Umbilical cord (tissue), 2 donors: ENCODE results near the gene SMAD6. TPM values are rescaled to one million over a fixed set of nuclear protein-coding genes. Genes with fewer than 3 reads are reported as not detected.

Source experiments
- DNase-seq: peaks from one replicate; pipeline ENCODE4 v3.0.0-alpha.2; 2015; ENCODE audit warnings: low spot score
- total RNA-seq: library from RNA; depleted of rRNA; stranded (reverse); fragments of >200 nt; gene quantifications from one replicate; pipeline ENCODE4 v1.2.3, GENCODE V29; 2014; ENCODE audit warnings: low replicate concordance; ENCODE audit not compliant: insufficient read depth

Gene SMAD6
- total RNA-seq, 1 donor from 2014 or later = 45.5 TPM

DNA sequence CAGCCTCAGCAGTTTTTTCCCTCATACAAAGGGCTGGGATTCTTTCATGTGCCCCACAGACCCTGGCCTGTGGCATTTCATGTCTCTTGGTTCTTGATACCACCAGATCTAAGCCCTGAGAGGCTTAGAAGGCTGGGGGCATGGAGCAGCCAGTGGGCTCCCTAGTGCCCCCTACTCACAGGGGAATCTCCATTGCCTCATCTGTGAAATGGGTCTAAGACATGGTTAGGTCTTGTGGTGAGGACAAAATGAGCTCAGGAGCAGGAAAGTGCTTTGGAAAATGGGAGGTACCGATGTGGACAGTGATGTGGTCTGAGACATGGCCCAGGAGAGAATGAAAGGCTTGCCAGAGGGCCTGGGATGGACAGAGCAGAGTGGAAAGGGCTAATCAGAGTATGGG, 94.3 kb downstream of the SMAD6 start:
- DNase-seq = no peak

DNA sequence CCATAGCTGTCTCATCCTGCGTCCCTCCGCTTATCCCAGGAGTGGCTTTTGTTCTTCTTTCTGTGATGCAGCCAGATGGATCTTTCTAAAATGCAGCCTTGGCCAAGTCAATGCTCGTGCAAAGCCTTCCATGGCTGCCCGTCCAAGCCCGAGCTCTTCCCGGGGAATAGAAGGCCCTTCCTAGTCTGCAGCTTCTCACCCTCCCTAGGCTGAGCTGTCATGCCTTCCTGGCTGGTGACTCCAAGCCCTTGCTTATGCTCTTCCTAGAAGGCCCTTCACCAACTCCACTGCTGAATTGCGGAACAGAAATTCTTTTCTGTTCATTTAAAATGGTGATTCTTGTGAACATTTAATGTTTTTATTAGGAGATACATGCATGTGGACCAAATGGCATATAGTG, 95.9 kb downstream of the SMAD6 start:
- DNase-seq = no peak

- no peak for DNase-seq
These were observed 96.5 kb downstream of the SMAD6 start for GRCh38 chr15:66798426-66799061.

DNA sequence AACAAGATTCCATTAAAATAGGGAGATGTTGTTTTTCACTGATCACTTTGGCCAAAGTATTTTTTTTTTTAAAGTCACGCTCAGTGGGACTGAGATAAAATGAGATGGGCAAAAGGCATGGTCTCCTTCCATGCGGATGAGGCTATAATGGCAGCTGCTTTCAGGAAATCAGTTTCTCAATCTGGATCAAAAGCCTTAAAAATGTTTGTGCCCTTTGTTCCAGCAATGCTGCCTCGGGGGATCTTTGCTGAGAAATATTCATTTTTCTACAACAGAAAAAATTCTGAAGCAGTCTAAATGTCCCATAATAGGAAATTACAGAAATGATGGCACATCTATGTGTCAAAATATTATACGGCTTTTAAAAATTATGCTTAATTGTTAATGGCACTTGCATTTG, 97.2 kb downstream of the SMAD6 start:
- DNase-seq = no peak

GRCh38 chr15:66800584-66801235, 98.7 kb downstream of the SMAD6 start:
- DNase-seq = no peak

DNA sequence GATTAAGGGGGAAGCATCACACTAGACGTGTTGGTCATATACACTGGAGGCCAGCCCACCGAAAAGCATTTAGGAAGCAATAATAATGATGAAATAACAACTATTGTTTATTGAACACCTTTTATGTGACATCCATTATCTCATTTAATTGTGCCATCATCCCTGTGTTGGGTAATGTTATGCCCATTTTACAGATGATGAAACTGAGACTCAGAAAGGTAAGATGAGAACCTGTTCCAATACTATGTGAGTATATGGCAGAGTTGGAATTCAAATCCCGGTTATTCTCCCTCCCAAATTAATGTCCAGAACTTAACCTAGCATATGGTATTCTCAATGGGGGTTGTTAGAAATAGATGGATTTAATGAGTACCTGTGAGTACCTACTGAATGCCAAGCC, 99.2 kb downstream of the SMAD6 start:
- no peak for DNase-seq

DNA sequence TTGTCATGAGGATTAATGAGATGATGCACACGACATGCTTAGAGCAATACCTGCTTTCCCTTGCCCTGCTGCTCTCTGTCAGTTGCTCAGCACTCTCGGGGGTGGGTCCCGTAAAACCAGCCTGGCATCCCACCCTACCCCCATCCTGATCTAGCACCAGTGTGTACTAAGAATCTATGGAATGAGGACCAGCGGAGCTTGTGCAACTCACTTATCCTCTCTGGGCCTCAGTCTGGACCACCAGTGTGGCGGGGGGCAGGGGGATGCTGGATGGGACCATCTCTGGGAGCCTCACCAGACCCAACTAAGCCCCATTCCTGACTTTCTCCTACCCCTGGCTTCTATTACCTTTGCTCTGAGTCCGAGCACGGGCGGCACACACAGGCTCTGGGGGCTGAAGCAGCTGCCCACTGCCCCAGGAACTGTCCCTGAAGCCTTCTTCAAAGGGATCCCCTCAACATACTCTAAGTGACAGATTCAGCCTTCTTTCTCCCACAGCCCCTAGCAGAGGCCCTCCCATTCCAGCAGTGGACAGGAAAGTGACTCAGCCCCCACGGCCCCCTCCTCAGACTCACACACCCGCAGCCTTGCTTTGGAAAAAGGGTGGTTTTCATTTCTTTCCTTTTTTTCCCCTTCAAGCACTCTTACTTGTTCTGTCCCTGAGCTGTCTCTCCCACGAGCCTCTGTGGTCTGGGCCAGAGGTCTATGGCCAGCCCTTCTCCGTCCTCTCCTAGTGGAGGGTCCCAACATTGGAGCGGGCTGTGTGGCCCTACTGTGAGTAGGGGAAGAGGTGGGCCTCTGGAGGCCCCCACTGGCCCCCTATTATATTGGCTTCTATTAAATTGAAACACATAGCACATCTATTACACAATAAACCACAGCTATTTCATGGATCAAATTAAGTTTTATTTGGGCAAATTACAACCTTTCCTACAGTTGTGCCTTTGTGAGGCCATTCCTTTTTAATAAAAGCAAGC, 100.3 kb downstream of the SMAD6 start:
- DNase-seq = peak; percentile 65

DNA sequence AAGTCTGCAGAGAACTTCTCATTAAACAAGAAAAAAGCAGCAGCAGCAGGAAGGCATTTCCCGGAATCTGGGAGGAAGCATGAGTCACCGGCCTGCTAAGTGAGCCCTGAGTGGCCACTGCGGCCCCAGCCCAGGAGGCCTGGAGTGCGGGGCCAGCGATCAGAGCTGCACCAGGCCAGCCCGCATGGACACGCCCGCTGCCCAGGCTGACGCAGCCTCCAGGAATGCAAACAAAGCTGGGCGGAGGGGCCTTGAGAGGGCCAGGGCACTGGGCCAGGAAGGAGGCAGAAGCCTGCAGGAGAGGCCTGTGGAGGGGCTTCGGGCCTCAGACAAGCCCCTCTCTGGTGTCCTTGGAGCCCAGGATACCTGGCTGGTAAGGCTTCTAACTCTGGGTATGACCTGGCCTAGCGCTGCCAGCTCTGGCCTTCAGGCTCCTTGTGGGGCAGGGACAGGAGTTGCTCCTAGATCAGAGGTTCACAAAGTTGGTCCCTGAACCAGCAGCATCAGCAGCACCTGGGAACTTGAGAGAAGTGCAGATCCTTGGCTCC, 101.2 kb downstream of the SMAD6 start:
- peak; percentile 97 for DNase-seq

GRCh38 chr15:66803749-66804148, 101.7 kb downstream of the SMAD6 start:
- DNase-seq = no peak

GRCh38 chr15:66805202-66805885, 103.3 kb downstream of the SMAD6 start:
- DNase-seq = no peak

DNA sequence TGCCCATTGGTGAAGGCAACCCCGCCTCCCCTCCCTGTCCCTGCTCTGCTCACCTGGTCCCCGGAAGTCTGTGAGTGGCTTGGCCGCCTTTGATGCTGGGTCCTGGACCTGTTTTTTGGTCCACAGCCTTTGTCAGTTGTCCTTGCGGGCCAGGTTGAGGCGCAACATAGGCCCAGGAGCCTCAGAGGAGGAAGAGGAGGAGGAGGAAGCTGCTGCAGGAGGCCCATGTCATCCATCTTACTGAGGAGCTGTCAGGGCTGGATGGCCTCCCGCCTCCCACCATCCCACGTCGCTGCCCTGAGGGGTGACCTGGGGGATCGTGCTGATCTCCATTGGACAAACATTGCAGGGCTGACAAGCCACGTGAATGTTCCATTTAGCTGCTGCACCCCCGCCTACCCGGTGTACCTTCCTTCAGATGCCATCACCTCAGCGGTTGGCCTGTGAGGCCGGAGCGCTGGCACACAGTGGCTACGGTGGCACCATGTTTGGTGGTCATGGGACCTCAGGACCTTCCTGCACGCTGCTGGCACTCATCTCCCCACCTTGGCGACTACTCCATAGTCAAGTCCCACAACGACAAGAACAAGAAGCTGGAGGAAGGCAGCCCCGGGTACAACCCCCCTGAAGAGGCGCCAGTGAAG, 106.3 kb downstream of the SMAD6 start:
- DNase-seq = no peak

DNA sequence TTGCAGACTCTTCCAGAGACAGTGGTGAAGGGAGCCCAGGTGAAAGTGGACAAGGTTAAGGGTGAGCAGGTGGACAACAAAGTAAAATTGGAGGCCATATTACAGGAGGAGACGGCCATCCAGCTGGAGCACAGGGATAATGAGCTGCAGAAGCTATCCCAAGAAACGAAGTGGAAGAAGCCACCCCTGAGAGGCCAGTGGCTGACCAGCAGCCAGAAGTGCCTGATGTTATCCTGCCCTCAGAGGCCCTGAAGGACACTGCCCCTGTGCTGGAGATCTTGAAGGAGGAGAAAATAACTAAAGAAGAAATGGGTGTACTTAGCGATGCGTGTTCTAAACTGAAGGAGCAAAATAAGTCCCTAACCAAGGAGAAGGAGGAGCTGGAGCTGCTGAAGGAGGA, 107.6 kb downstream of the SMAD6 start:
- DNase-seq = no peak

GRCh38 chr15:66815318-66815717, 113.3 kb downstream of the SMAD6 start:
- DNase-seq = no peak

DNA sequence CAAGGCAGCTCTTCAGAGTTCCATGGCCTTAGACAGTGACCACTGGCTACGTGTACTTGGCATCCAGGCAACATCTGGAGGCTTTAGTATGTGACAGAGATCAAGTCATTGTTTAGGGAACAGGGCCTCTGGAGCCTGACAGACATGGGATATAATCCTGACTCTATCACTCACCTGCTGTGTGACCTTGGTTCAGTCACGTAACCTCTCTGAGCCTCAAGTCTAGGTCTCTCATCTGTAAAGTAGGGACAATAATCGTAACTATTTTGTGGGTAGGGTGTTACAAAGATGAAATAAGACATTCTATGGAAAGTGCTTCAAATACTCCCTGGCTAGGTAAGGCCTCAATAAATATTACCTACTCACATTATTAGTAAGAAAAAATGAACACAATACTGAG, 114.2 kb downstream of the SMAD6 start:
- no peak for DNase-seq

DNA sequence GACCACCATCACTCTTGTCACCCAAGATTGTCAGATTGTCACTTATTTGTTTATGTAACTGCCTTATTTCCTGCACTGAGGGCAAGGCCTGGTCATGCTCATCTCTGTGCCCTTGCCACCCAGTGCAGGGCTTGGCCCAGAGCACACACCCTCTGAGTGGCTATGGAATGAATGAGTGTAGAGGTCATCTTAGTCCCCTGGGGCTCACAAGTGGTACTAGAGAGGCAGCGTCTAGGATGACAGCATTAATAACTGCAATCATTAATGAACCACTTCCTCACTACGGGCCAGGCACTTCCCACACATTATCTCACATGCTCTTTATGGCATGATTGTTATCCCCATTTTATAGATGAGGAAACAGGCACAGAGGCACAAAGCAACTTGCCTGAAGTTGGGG, 117.0 kb downstream of the SMAD6 start:
- DNase-seq = no peak

DNA sequence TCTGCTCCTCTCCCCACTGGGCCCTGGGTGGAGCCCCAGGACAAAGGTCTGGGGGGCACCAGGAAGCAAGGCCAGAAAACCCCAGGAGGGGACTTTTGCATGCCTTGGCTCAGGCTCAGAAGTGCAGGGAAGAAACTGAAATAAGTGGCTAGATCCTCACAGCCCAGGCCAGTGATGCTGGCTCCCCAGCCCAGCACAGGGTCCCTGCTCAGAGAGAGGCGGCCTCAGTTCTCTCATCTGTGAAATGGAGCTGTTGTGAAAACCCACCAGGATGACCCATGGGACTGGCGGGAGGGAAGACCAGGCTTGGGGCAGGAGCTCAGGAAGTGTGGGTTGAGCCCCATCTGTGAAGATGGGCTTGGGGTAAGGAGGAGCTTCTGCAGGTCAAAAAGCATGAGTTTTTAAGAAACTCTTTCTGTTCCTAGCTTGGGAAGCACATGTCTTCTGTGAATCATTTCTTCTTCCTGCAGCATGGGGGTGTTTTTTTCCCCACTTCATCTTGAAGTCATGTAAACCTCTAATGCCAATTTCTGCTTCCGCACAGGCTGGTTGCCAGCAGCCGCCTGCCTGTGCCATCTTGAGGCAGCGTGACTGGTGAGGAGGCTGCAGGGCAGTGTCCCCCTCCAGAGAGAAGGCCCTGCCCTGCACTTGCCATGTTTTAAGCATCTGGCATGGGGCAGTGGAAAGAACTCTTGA, 118.6 kb downstream of the SMAD6 start:
- DNase-seq = no peak

DNA sequence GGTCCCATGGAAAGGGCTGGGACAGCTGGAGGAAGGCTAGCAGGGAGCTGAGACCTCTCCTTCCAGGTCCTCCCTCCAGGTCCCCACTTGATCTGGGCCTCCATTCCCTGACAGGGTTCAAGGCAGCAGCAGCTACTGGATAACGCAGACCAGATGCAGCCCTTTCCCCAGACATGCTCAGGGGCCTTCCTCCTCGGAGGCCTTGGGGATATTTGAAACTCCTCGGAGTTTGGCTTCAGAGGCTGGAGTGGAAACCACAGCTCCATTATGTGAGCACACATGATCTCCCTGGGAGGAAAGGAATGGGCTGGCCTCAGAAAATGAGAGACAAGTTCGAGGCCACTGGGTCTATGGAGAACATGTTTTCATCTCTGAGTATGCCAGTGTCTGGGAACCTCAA, 119.3 kb downstream of the SMAD6 start:
- peak; percentile 53 for DNase-seq

DNA sequence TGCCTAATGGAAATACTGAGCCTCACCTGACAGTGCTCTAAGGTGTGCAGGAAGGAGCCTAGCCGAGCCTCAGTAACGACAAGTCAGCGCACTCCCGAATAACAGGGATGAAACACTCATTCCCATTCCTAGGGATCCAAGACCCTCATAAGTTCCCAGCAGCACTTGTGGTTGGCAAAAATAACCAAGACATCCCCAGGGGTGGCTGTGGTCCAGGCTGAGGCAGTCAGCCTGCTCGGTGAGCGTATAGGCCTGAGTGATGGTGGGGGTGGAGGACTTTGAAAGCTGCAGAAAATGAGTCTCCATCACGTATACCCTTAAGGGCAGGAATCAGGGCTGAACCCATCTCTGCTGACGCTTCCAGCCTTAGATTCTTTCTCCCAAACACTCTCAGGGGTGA, 120.1 kb downstream of the SMAD6 start:
- no peak for DNase-seq

DNA sequence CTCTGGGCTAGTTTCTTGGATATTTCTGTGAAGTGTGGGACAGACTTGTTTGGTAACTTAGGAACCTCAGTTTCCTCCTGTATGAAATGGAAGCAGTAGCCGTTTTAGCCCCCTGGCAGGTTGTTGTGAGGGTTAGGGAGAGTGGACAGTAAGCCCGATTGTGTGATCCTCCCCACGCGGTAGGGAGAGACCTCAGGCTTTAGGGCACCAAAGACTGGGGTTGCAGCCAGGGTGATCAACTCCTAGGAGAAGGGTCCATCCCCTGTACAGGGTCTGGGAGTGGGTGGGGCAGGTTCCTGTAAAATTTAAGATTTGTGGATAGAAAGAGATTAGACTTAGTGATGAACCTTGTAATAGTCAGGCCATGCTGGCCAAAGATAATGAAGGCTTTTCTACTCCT, 120.5 kb downstream of the SMAD6 start:
- no peak for DNase-seq

- DNase-seq = no peak
These were observed 121.6 kb downstream of the SMAD6 start for GRCh38 chr15:66823601-66824000.

DNA sequence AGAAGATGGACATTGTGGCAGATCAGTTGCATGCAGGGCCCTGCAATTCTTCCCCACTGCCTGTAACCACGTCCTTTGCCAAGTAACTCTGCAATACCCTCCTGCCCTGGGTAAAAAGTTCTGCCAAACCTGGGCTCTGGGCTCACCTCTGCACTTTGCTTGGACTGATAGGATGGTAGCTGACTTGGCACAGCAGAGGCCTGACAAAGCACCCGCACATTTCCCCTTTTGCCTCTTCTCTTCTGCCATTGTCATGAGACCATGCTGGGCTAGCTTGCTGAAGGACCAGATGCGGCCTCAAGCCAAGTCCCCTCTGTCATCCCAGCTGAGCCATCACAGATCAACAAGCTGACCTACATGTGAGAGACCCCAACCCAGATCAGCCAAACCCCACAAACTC, 122.4 kb downstream of the SMAD6 start:
- no peak for DNase-seq
